Measurements from ENCODE around the gene ZNF524. TPM values are rescaled to one million over a fixed set of nuclear protein-coding genes. Genes with fewer than 3 reads are reported as not detected.

Gene ZNF524
- total and polyA plus RNA-seq, 9 of the 15 experiments (the other 6 are each of a cell fraction or from before 2014, with no cell fraction given), result 0.08 to 15.6 (median 2.9) TPM

DNA sequence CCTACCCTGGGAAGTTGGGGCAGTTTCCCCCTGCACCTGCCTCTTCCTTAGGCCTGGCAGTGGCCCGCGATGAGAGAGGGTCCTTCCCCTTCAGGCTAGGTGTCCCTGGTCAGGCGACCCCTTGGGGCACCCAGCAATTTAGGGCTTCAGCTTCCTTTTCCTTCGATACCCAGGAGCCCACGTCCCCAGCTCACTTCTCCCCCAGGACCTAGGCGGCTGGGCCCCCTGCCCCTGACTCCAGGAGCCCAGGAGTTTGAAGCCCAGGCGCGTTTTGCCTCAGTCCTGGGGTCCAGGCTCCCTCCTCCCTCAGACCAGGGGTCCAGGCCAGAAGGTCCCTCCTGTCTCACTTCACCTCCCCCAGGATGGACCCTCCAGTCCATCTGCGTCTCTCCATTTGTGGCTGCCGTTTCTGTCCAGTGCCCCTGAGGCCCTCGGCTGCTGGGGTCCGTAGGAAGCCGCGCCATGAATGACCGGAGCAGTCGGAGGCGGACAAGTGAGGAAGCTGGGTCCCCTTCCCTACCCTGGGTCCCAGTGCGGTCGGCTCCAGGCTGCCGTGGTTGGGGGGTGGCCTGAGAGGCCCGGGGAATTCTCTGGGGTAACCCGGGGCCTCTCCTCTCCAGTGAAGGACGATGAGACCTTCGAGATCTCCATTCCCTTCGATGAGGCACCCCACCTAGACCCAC is 48.6 kb downstream of the ZNF524 start (continued):
- TF ChIP-seq, protein P1, sequence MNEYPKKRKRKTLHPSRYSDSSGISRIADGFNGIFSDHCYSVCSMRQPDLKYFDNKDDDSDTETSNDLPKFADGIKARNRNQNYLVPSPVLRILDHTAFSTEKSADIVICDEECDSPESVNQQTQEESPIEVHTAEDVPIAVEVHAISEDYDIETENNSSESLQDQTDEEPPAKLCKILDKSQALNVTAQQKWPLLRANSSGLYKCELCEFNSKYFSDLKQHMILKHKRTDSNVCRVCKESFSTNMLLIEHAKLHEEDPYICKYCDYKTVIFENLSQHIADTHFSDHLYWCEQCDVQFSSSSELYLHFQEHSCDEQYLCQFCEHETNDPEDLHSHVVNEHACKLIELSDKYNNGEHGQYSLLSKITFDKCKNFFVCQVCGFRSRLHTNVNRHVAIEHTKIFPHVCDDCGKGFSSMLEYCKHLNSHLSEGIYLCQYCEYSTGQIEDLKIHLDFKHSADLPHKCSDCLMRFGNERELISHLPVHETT (CRISPR knock-in tag; conservative IDR thresholded peaks at IDR 0.05 in 1 of 2, IDR thresholded peaks at IDR 0.05 in 1 of 2), result no peak
- TF ChIP-seq U2AF2 (optimal IDR thresholded peaks at IDR 0.05; ENCODE audit: low read depth, low read length), result no peak
- no peak for TF ChIP-seq STAT5B (CRISPR knock-in tag; IDR thresholded peaks at IDR 0.05)
- TF ChIP-seq, protein P2, sequence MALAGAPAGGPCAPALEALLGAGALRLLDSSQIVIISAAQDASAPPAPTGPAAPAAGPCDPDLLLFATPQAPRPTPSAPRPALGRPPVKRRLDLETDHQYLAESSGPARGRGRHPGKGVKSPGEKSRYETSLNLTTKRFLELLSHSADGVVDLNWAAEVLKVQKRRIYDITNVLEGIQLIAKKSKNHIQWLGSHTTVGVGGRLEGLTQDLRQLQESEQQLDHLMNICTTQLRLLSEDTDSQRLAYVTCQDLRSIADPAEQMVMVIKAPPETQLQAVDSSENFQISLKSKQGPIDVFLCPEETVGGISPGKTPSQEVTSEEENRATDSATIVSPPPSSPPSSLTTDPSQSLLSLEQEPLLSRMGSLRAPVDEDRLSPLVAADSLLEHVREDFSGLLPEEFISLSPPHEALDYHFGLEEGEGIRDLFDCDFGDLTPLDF (CRISPR knock-in tag; IDR thresholded peaks at IDR 0.05), result no peak
- TF ChIP-seq ZNF134 (CRISPR knock-in tag; conservative IDR thresholded peaks at IDR 0.05), result no peak
- TF ChIP-seq, protein P3, sequence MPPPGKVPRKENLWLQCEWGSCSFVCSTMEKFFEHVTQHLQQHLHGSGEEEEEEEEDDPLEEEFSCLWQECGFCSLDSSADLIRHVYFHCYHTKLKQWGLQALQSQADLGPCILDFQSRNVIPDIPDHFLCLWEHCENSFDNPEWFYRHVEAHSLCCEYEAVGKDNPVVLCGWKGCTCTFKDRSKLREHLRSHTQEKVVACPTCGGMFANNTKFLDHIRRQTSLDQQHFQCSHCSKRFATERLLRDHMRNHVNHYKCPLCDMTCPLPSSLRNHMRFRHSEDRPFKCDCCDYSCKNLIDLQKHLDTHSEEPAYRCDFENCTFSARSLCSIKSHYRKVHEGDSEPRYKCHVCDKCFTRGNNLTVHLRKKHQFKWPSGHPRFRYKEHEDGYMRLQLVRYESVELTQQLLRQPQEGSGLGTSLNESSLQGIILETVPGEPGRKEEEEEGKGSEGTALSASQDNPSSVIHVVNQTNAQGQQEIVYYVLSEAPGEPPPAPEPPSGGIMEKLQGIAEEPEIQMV (tag; conservative IDR thresholded peaks at IDR 0.05; ENCODE audit: low read depth), result no peak
- peak; percentile 30; the same call in 1 of the 2 replicates for TF ChIP-seq ZBTB7A (IDR thresholded peaks at IDR 0.05; ENCODE audit: borderline replicate concordance, control insufficient read depth, low read depth, low read length)
- TF ChIP-seq HNRNPK (IDR thresholded peaks at IDR 0.05; ENCODE audit: low read depth, low read length, poor library complexity, severe bottlenecking), result no peak
- TF ChIP-seq, protein P4, sequence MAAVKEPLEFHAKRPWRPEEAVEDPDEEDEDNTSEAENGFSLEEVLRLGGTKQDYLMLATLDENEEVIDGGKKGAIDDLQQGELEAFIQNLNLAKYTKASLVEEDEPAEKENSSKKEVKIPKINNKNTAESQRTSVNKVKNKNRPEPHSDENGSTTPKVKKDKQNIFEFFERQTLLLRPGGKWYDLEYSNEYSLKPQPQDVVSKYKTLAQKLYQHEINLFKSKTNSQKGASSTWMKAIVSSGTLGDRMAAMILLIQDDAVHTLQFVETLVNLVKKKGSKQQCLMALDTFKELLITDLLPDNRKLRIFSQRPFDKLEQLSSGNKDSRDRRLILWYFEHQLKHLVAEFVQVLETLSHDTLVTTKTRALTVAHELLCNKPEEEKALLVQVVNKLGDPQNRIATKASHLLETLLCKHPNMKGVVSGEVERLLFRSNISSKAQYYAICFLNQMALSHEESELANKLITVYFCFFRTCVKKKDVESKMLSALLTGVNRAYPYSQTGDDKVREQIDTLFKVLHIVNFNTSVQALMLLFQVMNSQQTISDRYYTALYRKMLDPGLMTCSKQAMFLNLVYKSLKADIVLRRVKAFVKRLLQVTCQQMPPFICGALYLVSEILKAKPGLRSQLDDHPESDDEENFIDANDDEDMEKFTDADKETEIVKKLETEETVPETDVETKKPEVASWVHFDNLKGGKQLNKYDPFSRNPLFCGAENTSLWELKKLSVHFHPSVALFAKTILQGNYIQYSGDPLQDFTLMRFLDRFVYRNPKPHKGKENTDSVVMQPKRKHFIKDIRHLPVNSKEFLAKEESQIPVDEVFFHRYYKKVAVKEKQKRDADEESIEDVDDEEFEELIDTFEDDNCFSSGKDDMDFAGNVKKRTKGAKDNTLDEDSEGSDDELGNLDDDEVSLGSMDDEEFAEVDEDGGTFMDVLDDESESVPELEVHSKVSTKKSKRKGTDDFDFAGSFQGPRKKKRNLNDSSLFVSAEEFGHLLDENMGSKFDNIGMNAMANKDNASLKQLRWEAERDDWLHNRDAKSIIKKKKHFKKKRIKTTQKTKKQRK (IDR thresholded peaks at IDR 0.05; ENCODE audit: borderline replicate concordance, low read depth, low read length), result no peak
- TF ChIP-seq, protein P5, sequence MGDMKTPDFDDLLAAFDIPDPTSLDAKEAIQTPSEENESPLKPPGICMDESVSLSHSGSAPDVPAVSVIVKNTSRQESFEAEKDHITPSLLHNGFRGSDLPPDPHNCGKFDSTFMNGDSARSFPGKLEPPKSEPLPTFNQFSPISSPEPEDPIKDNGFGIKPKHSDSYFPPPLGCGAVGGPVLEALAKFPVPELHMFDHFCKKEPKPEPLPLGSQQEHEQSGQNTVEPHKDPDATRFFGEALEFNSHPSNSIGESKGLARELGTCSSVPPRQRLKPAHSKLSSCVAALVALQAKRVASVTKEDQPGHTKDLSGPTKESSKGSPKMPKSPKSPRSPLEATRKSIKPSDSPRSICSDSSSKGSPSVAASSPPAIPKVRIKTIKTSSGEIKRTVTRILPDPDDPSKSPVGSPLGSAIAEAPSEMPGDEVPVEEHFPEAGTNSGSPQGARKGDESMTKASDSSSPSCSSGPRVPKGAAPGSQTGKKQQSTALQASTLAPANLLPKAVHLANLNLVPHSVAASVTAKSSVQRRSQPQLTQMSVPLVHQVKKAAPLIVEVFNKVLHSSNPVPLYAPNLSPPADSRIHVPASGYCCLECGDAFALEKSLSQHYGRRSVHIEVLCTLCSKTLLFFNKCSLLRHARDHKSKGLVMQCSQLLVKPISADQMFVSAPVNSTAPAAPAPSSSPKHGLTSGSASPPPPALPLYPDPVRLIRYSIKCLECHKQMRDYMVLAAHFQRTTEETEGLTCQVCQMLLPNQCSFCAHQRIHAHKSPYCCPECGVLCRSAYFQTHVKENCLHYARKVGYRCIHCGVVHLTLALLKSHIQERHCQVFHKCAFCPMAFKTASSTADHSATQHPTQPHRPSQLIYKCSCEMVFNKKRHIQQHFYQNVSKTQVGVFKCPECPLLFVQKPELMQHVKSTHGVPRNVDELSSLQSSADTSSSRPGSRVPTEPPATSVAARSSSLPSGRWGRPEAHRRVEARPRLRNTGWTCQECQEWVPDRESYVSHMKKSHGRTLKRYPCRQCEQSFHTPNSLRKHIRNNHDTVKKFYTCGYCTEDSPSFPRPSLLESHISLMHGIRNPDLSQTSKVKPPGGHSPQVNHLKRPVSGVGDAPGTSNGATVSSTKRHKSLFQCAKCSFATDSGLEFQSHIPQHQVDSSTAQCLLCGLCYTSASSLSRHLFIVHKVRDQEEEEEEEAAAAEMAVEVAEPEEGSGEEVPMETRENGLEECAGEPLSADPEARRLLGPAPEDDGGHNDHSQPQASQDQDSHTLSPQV (IDR thresholded peaks at IDR 0.05), result no peak
- TF ChIP-seq SRSF1 (IDR thresholded peaks at IDR 0.05; ENCODE audit: low read depth, low read length), result no peak
- no peak for TF ChIP-seq ZNF133 (CRISPR knock-in tag; IDR thresholded peaks at IDR 0.05)
